ENCODE results near the gene DNAH10. TPM values are rescaled to one million over a fixed set of nuclear protein-coding genes. Genes with fewer than 3 reads are reported as not detected.
A peak's percentile ranks its signal among the peaks of the same experiment; 100 is the strongest.

Gene DNAH10
- total and polyA plus RNA-seq, 5 experiments from 2014 or later: 0.25 to 0.65 (median 0.30) TPM; not detected in 2

- Mint-ChIP-seq H3K27me3 (peaks cover 0 to 9% (median 1%) of the 10 kb centered on the region in 5 donors), H3K4me3 (no peak overlapping the region), H3K4me1 (peaks cover 5 to 8% (median 5%) of the 10 kb centered on the region in 4 donors), H3K27ac (peak overlapping the region in 1 of 10 donors; percentile 36), H3K36me3 (no peaks in the 10 kb centered on the region), H3K9me3 (no peaks in the 10 kb centered on the region)
- POLR2A ChIA-PET: interaction anchor here (0.7 kb wide), 1 partner anchor 23 kb away, joined by 3 read pairs; no protein-coding TSS in a partner anchor
- ATAC-seq (no peak), DNase-seq (no peak)
Measured at GRCh38 chr12:123896767-123897166, 134.7 kb downstream of the DNAH10 start.

GRCh38 chr12:123897221-123897620 is 135.1 kb downstream of the DNAH10 start:
- DNase-seq: no peak
- no peak for ATAC-seq
- POLR2A ChIA-PET: no interaction called here
- Mint-ChIP-seq H3K27ac (no peak overlapping the region), H3K27me3 (peaks cover 0 to 11% (median 2%) of the 10 kb centered on the region in 5 donors), H3K4me3 (no peak overlapping the region), H3K9me3 (no peaks in the 10 kb centered on the region), H3K4me1 (peaks cover 5 to 8% (median 6%) of the 10 kb centered on the region in 4 donors), H3K36me3 (no peaks in the 10 kb centered on the region)

GRCh38 chr12:123898673-123899072 is 136.6 kb downstream of the DNAH10 start:
- Mint-ChIP-seq H3K27me3 (peaks cover 0 to 11% (median 3%) of the 10 kb centered on the region in 5 donors), H3K4me1 (peaks cover 5 to 8% (median 7%) of the 10 kb centered on the region in 4 donors), H3K36me3 (no peaks in the 10 kb centered on the region), H3K9me3 (no peaks in the 10 kb centered on the region), H3K27ac (no peak overlapping the region), H3K4me3 (no peak overlapping the region)
- DNase-seq (no peak), ATAC-seq (no peak)
- POLR2A ChIA-PET: no interaction called here

GRCh38 chr12:123899368-123899767 is 137.3 kb downstream of the DNAH10 start:
- ATAC-seq (no peak), DNase-seq (no peak)
- Mint-ChIP-seq H3K4me1 (peaks cover 5 to 8% (median 7%) of the 10 kb centered on the region in 4 donors), H3K36me3 (no peaks in the 10 kb centered on the region), H3K27me3 (peaks cover 0 to 14% (median 3%) of the 10 kb centered on the region in 5 donors), H3K4me3 (no peak overlapping the region), H3K9me3 (no peaks in the 10 kb centered on the region), H3K27ac (peak overlapping the region in 3 of 10 donors; percentile 9 to 42 (median 23))
- POLR2A ChIA-PET: no interaction called here

GRCh38 chr12:123900871-123901376 is 138.8 kb downstream of the DNAH10 start:
- Mint-ChIP-seq H3K27ac (peak overlapping the region in 2 of 10 donors; percentile 17 to 71), H3K4me1 (peaks cover 9 to 16% (median 10%) of the 10 kb centered on the region in 4 donors), H3K9me3 (no peaks in the 10 kb centered on the region), H3K27me3 (peaks cover 0 to 14% (median 1%) of the 10 kb centered on the region in 5 donors), H3K4me3 (peak overlapping the region in 8 of 10 donors; percentile 29 to 68 (median 56)), H3K36me3 (no peaks in the 10 kb centered on the region)
- POLR2A ChIA-PET: no interaction called here
- DNase-seq (peak in 2 of 10 donors; percentile 15 to 19), ATAC-seq (peak; percentile 35 to 58)

DNA sequence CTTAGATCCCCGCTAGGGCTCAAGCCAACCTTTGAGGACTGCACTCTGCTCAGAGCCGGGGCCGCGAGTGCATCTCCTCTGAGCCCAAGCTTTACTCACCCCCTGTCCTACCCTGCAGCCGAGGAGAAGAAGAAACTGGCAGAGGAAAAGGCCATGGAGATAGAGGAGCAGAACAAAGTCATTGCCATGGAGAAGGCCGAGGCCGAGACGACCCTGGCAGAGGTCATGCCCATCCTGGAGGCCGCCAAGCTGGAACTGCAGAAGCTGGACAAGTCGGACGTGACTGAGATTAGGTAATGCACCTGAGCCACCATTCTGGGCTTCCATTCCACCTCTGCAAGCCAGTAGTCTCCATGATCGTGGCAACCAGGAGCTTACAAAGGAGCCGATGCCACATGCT is 140.7 kb downstream of the DNAH10 start:
- Mint-ChIP-seq H3K27me3 (peaks cover 0 to 14% (median 0%) of the 10 kb centered on the region in 5 donors), H3K27ac (no peak overlapping the region), H3K36me3 (no peaks in the 10 kb centered on the region), H3K4me3 (no peak overlapping the region), H3K4me1 (peaks cover 9 to 16% (median 10%) of the 10 kb centered on the region in 4 donors), H3K9me3 (no peaks in the 10 kb centered on the region)
- ATAC-seq: no peak
- no peak for DNase-seq
- POLR2A ChIA-PET: no interaction called here

- Mint-ChIP-seq H3K27me3 (peaks cover 0 to 14% (median 0%) of the 10 kb centered on the region in 5 donors), H3K4me1 (peaks cover 9 to 16% (median 10%) of the 10 kb centered on the region in 4 donors), H3K9me3 (no peaks in the 10 kb centered on the region), H3K4me3 (peak overlapping the region in 1 of 10 donors; percentile 6), H3K27ac (peak overlapping the region in 1 of 10 donors; percentile 63), H3K36me3 (no peaks in the 10 kb centered on the region)
- DNase-seq: no peak
- POLR2A ChIA-PET: interaction anchor here (0.9 kb wide), 1 partner anchor 35 kb away, joined by 3 read pairs; no protein-coding TSS in a partner anchor
- no peak for ATAC-seq
Measured at GRCh38 chr12:123903301-123904065, 141.4 kb downstream of the DNAH10 start.

DNA sequence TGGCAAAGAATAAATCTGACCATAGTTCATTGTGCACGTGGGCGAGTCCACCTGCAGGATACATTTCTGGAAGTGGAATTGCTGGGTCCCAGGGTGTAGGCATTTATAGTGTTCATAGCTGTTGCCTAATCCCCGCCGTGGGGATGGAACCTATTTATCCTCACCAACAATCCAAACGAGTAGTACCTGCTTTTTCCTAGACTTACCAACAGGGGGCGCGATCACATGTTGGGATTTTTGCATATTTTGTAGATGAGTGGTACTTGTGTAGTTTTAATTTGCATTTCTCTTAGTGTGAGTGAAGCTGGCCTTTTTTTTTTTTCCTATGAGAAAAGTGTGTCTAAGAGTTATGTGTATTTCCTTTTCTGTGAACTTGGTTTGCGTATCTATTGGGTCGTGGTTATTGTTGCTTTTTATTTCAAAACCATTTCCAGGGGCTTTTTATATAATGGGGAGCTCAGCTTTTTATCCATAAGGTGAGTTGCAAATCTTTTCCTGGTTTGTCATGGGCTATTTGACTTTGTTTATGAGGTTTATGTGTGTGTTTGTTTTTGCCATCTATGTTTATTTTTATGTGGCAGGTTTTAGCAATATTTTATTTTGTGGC is 143.3 kb downstream of the DNAH10 start:
- Mint-ChIP-seq H3K4me1 (peaks cover 9 to 19% (median 12%) of the 10 kb centered on the region in 4 donors), H3K9me3 (no peaks in the 10 kb centered on the region), H3K4me3 (no peak overlapping the region), H3K36me3 (no peaks in the 10 kb centered on the region), H3K27ac (no peak overlapping the region), H3K27me3 (peaks cover 0 to 10% (median 0%) of the 10 kb centered on the region in 5 donors)
- peak; percentile 41 to 81 (median 65) for DNase-seq
- peak; percentile 68 to 70 for ATAC-seq
- POLR2A ChIA-PET: interaction anchor here (0.7 kb wide), 2 partner anchors 69 to 79 kb away, joined by 3 read pairs; no protein-coding TSS in a partner anchor

GRCh38 chr12:123906711-123907420 is 144.8 kb downstream of the DNAH10 start:
- POLR2A ChIA-PET: no interaction called here
- Mint-ChIP-seq H3K27me3 (peaks cover 0 to 10% (median 0%) of the 10 kb centered on the region in 5 donors), H3K4me3 (no peak overlapping the region), H3K4me1 (peaks cover 6 to 18% (median 12%) of the 10 kb centered on the region in 4 donors), H3K36me3 (no peaks in the 10 kb centered on the region), H3K9me3 (no peaks in the 10 kb centered on the region), H3K27ac (peak overlapping the region in 1 of 10 donors; percentile 9)
- ATAC-seq: no peak
- no peak for DNase-seq

DNA sequence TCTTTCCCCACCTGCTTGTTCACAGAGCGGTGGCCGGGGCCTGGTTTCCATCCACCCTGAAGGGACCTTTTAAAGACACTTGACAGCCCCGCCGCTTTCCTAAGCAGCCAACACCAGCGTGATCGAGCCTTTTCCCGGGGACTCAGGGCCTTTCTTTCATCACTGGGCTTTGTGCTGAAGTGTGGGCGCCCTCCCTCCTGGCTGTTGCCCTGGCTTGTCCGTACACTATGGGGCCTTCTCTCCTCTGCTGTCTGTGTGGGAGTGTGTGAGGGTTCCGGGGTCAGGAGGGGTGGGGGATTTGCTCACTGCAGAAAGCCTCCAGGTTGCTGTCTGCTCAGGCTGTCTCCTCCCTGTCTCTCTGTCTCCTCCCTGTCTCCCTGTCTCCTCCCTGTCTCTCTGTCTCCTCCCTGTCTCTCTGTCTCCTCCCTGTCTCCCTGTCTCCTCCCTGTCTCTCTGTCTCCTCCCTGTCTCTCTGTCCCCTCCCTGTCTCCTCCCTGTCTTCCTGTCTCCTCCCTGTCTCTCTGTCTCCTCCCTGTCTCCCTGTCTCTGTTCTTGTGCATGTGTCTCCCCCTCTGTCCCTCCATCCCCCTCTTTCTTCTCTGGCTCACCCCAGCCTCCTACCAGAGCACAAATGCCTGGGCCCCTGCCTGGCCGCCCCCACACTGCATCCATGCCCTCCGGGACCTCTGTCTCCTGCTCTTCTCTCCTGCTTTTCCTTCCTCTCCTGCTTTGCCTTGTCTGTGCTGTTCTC is 145.8 kb downstream of the DNAH10 start:
- no peaks in the 10 kb centered on the region for H3K9me3 Mint-ChIP-seq
- POLR2A ChIA-PET: no interaction called here
- DNase-seq: no peak
- peak overlapping the region in 3 of 10 donors; percentile 61 to 78 (median 66) for H3K27ac Mint-ChIP-seq
- H3K4me3 Mint-ChIP-seq: no peak overlapping the region
- H3K36me3 Mint-ChIP-seq: no peaks in the 10 kb centered on the region
- H3K4me1 Mint-ChIP-seq: peaks cover 6 to 18% (median 14%) of the 10 kb centered on the region in 4 donors
- ATAC-seq: no peak
- peaks cover 0 to 3% (median 0%) of the 10 kb centered on the region in 5 donors for H3K27me3 Mint-ChIP-seq

DNA sequence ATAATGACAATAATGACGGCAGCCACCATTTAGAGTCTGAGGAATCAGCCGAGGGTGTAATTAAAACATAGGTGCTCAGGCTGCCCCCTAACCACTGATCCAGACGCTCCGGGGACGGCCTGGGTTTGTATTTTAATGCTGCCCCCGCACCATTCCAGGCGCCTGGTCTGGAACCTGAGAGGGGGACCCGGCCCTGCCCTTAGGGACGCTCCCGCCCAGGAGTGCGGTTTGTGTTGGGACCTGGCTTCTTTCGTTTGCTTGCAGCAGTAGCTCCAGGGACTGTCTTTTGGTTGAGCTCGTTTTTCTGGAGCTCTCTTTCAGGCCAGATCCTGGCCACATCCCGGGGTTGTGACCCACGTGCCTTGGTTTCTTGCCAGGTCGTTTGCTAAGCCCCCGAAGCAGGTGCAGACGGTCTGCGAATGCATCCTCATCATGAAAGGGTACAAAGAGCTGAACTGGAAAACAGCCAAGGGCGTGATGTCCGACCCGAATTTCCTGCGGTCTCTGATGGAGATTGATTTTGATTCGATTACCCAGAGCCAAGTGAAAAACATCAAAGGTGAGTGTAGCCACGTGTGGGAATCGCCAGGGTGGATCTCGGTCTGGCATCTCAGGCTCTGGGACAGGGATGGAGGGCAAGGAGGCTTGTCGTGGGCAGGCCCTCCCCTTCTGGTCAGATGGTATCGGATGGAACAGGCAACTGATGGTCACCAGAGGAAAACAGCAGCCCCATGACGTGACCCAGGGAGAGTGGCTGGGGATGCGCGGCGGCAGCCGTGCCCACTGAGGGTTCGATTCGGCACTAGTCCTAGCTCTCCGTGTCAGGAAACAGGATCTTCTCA is 147.0 kb downstream of the DNAH10 start:
- Mint-ChIP-seq H3K9me3 (no peaks in the 10 kb centered on the region), H3K4me1 (peaks cover 6 to 18% (median 14%) of the 10 kb centered on the region in 4 donors), H3K36me3 (no peaks in the 10 kb centered on the region), H3K4me3 (no peak overlapping the region), H3K27ac (peak overlapping the region in 3 of 10 donors; percentile 33 to 66 (median 48)), H3K27me3 (peaks cover 0 to 1% (median 0%) of the 10 kb centered on the region in 5 donors)
- no peak for ATAC-seq
- POLR2A ChIA-PET: no interaction called here
- no peak for DNase-seq
